ENCODE data around the gene CTR9.

DNA sequence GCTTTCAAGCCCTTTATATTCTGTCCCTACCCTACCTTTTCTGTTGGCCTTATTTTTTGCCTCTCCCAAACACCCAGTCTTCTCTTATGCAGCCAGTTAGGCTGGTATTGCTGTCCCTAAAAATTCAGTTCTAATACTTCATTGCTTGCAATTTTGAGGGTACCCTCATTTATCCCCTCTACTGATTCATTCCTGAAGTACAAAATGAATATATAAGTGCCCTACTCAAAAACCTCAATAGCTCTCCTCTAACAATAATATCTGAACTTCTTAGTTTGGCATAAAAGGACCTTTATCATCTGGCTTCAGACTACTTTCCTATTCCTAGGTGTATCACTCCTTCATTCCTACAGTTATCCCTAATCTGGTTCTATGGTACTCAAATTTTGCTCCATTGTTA is 62.9 kb downstream of the CTR9 start:
- TF ChIP-seq, protein P1, sequence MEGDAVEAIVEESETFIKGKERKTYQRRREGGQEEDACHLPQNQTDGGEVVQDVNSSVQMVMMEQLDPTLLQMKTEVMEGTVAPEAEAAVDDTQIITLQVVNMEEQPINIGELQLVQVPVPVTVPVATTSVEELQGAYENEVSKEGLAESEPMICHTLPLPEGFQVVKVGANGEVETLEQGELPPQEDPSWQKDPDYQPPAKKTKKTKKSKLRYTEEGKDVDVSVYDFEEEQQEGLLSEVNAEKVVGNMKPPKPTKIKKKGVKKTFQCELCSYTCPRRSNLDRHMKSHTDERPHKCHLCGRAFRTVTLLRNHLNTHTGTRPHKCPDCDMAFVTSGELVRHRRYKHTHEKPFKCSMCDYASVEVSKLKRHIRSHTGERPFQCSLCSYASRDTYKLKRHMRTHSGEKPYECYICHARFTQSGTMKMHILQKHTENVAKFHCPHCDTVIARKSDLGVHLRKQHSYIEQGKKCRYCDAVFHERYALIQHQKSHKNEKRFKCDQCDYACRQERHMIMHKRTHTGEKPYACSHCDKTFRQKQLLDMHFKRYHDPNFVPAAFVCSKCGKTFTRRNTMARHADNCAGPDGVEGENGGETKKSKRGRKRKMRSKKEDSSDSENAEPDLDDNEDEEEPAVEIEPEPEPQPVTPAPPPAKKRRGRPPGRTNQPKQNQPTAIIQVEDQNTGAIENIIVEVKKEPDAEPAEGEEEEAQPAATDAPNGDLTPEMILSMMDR (conservative IDR thresholded peaks at IDR 0.05 in 1 of 2, IDR thresholded peaks at IDR 0.05 in 1 of 2; ENCODE audit: extremely low read depth in 1 of 2, insufficient read depth in 1 of 2, low read depth in 1 of 2, low read length in 2 of 2) = no peak
- no peak for TF ChIP-seq EZH2 (IDR thresholded peaks at IDR 0.05; ENCODE audit: borderline replicate concordance, low read length)

Data from mammary epithelial cell (primary cell).